Measurements from ENCODE around the gene THSD4.

THSD4 gene

DNA sequence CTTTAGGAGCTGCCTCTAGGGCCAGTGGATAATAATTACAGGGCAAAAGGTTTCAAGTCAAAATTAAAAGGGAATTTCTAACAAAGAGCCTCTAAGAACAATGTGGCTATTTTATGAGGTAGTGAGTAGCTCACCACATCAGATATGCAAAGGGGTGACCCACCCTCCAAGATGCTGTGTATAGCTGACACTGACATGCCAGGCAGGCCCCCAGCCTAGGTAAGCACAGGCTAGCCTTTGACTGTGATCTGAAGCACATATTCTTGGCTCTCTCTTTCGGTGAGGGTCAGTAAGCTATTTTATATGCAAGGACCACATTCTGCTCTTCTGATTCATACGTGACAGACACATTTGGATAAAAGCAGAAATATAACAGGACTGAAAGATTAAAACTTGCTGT, 2.8 kb upstream of the THSD4 start:
- H3K9me3 ChIP-seq (ENCODE audit: severe bottlenecking), result no peaks in the 10 kb centered on the region
- no peaks in the 10 kb centered on the region for H3K36me3 ChIP-seq
- no peak overlapping the region for H3K4me3 ChIP-seq (ENCODE audit: low read depth, low read length)
- H3K27ac ChIP-seq, result no peak overlapping the region
- no peaks in the 10 kb centered on the region for H3K27me3 ChIP-seq (ENCODE audit: insufficient read depth, low read depth, severe bottlenecking)
- no peak for DNase-seq
- TF ChIP-seq CTCF (IDR thresholded peaks at IDR 0.05; ENCODE audit: low read depth, low read length), result no peak

GRCh38 chr15:71114066-71114680, 1.1 kb upstream of the THSD4 start:
- H3K36me3 ChIP-seq, result no peaks in the 10 kb centered on the region
- TF ChIP-seq CTCF (IDR thresholded peaks at IDR 0.05; ENCODE audit: low read depth, low read length), result no peak
- no peaks in the 10 kb centered on the region for H3K9me3 ChIP-seq (ENCODE audit: severe bottlenecking)
- H3K27me3 ChIP-seq (ENCODE audit: insufficient read depth, low read depth, severe bottlenecking), result no peaks in the 10 kb centered on the region
- H3K27ac ChIP-seq, result no peak overlapping the region
- no peak overlapping the region for H3K4me3 ChIP-seq (ENCODE audit: low read depth, low read length)
- no peak for DNase-seq

GRCh38 chr15:71115567-71116351, 488 bp downstream of the THSD4 start:
- H3K27ac ChIP-seq, result no peak overlapping the region
- DNase-seq, result peak; percentile 42
- H3K36me3 ChIP-seq, result no peaks in the 10 kb centered on the region
- no peaks in the 10 kb centered on the region for H3K9me3 ChIP-seq (ENCODE audit: severe bottlenecking)
- H3K27me3 ChIP-seq (ENCODE audit: insufficient read depth, low read depth, severe bottlenecking), result no peaks in the 10 kb centered on the region
- no peak for TF ChIP-seq CTCF (IDR thresholded peaks at IDR 0.05; ENCODE audit: low read depth, low read length)
- peak overlapping the region; percentile 51 for H3K4me3 ChIP-seq (ENCODE audit: low read depth, low read length)

- H3K9me3 ChIP-seq (ENCODE audit: severe bottlenecking), result no peaks in the 10 kb centered on the region
- no peak overlapping the region for H3K27ac ChIP-seq
- no peaks in the 10 kb centered on the region for H3K36me3 ChIP-seq
- TF ChIP-seq CTCF (IDR thresholded peaks at IDR 0.05; ENCODE audit: low read depth, low read length), result no peak
- H3K4me3 ChIP-seq (ENCODE audit: low read depth, low read length), result peak overlapping the region; percentile 51
- no peaks in the 10 kb centered on the region for H3K27me3 ChIP-seq (ENCODE audit: insufficient read depth, low read depth, severe bottlenecking)
- no peak for DNase-seq
Measured at GRCh38 chr15:71116366-71116765, 1.1 kb downstream of the THSD4 start.

DNA sequence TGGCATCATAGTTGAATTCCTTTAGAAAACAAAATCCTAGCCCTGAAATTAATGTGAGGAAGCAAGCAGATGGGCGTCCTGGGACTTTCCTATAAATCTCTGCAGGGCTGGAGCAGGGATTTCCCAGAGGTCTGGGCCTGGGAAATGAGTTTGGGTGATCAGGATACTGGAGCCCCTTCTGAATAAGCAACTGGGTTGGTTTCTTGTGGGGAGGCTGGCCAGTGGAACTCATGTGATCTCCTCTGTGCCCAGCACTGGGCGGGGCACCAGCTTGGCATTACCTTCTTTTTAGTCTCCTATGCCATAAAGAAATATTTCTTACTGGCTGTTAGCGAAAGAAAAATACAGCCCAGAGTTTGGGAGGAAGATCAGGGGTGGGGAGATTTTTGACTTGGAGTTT, 1.7 kb downstream of the THSD4 start:
- no peak for DNase-seq
- Histone ChIP-seq H3K4me3 (ENCODE audit: low read depth, low read length) (no peak overlapping the region), H3K27me3 (ENCODE audit: insufficient read depth, low read depth, severe bottlenecking) (no peaks in the 10 kb centered on the region), H3K36me3 (no peaks in the 10 kb centered on the region), H3K27ac (no peak overlapping the region), H3K9me3 (ENCODE audit: severe bottlenecking) (no peaks in the 10 kb centered on the region)
- no peak for TF ChIP-seq CTCF (IDR thresholded peaks at IDR 0.05; ENCODE audit: low read depth, low read length)
